ENCODE data around the gene SRBD1. TPM values are rescaled to one million over a fixed set of nuclear protein-coding genes. Genes with fewer than 3 reads are reported as not detected.

The SRBD1 gene
- polyA plus RNA-seq, 3 donors: 5.8 to 9.2 (median 7.0) TPM

GRCh38 chr2:45616658-45617411 is 5.8 kb upstream of the SRBD1 start:
- Histone ChIP-seq H3K4me2 (replicated peaks; ENCODE audit: extremely low read depth, low read length, poor library complexity, severe bottlenecking) (no peak overlapping the region), H3K27ac (ENCODE audit: low read depth in 1 of 2, low read length in 2 of 2) (no peak overlapping the region), H4K20me1 (ENCODE audit: insufficient read depth, low read length) (no peaks in the 10 kb centered on the region), H3K36me3 (replicated peaks in 1 of 2; ENCODE audit: control insufficient read depth in 1 of 2, insufficient read depth in 2 of 2, low read length in 2 of 2) (no peaks in the 10 kb centered on the region), H3K4me3 (replicated peaks in 1 of 3; ENCODE audit: low read depth in 2 of 3, low read length in 3 of 3) (no peak overlapping the region), H3K79me2 (ENCODE audit: insufficient read depth, low read length) (no peaks in the 10 kb centered on the region), H3K4me1 (ENCODE audit: control insufficient read depth in 1 of 2, insufficient read depth in 2 of 2, low read length in 2 of 2) (no peaks in the 10 kb centered on the region), H3K9me3 (replicated peaks in 1 of 2; ENCODE audit: control insufficient read depth in 1 of 2, insufficient read depth in 1 of 2, low read length in 2 of 2) (no peaks in the 10 kb centered on the region), H3K27me3 (ENCODE audit: control insufficient read depth in 2 of 2, insufficient read depth in 2 of 2, low read length in 2 of 2) (no peaks in the 10 kb centered on the region), H3K9ac (ENCODE audit: insufficient read depth, low read length, poor library complexity, severe bottlenecking) (no peak overlapping the region), H2AFZ (ENCODE audit: insufficient read depth, low read depth, low read length, poor library complexity, severe bottlenecking) (no peak overlapping the region)
- DNase-seq: no peak
- no peaks in the 10 kb centered on the region for H3K36me3 Mint-ChIP-seq
- H3K27ac Mint-ChIP-seq: no peak overlapping the region
- H3K4me1 Mint-ChIP-seq: peaks cover 3% of the 10 kb centered on the region
- no peak overlapping the region for H3K4me3 Mint-ChIP-seq
- intact Hi-C loops (cut with micrococcal nuclease): loop anchor here in 1 of 2 donors (10.0 kb wide), 1 partner anchor 1622 kb away; the partner anchor contains the start of gene LRPPRC
- peaks cover 0 to 2% (median 2%) of the 10 kb centered on the region in 3 donors for H3K27me3 Mint-ChIP-seq (ENCODE audit: low read depth in 3 of 3)
- no peaks in the 10 kb centered on the region for H3K9me3 Mint-ChIP-seq
- no CpG with 5 or more reads among the region's 4 CpGs for WGBS (ENCODE audit: insufficient coverage)
- TF ChIP-seq, protein P1, sequence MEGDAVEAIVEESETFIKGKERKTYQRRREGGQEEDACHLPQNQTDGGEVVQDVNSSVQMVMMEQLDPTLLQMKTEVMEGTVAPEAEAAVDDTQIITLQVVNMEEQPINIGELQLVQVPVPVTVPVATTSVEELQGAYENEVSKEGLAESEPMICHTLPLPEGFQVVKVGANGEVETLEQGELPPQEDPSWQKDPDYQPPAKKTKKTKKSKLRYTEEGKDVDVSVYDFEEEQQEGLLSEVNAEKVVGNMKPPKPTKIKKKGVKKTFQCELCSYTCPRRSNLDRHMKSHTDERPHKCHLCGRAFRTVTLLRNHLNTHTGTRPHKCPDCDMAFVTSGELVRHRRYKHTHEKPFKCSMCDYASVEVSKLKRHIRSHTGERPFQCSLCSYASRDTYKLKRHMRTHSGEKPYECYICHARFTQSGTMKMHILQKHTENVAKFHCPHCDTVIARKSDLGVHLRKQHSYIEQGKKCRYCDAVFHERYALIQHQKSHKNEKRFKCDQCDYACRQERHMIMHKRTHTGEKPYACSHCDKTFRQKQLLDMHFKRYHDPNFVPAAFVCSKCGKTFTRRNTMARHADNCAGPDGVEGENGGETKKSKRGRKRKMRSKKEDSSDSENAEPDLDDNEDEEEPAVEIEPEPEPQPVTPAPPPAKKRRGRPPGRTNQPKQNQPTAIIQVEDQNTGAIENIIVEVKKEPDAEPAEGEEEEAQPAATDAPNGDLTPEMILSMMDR (IDR thresholded peaks at IDR 0.05): no peak

GRCh38 chr2:45614871-45615415 is 3.9 kb upstream of the SRBD1 start:
- DNase-seq: no peak
- TF ChIP-seq, protein P1 (IDR thresholded peaks at IDR 0.05): no peak
- Histone ChIP-seq H3K4me2 (replicated peaks; ENCODE audit: extremely low read depth, low read length, poor library complexity, severe bottlenecking) (no peak overlapping the region), H4K20me1 (ENCODE audit: insufficient read depth, low read length) (no peaks in the 10 kb centered on the region), H3K4me3 (replicated peaks in 1 of 3; ENCODE audit: low read depth in 2 of 3, low read length in 3 of 3) (no peak overlapping the region), H3K79me2 (ENCODE audit: insufficient read depth, low read length) (peaks cover 1% of the 10 kb centered on the region), H3K9me3 (replicated peaks in 1 of 2; ENCODE audit: control insufficient read depth in 1 of 2, insufficient read depth in 1 of 2, low read length in 2 of 2) (no peaks in the 10 kb centered on the region), H2AFZ (ENCODE audit: insufficient read depth, low read depth, low read length, poor library complexity, severe bottlenecking) (no peak overlapping the region), H3K27ac (ENCODE audit: low read depth in 1 of 2, low read length in 2 of 2) (no peak overlapping the region), H3K4me1 (ENCODE audit: control insufficient read depth in 1 of 2, insufficient read depth in 2 of 2, low read length in 2 of 2) (peaks cover 10 to 11% of the 10 kb centered on the region in 2 donors), H3K27me3 (ENCODE audit: control insufficient read depth in 2 of 2, insufficient read depth in 2 of 2, low read length in 2 of 2) (no peaks in the 10 kb centered on the region), H3K9ac (ENCODE audit: insufficient read depth, low read length, poor library complexity, severe bottlenecking) (no peak overlapping the region), H3K36me3 (replicated peaks in 1 of 2; ENCODE audit: control insufficient read depth in 1 of 2, insufficient read depth in 2 of 2, low read length in 2 of 2) (no peaks in the 10 kb centered on the region)
- Mint-ChIP-seq H3K27ac (no peak overlapping the region), H3K36me3 (no peaks in the 10 kb centered on the region), H3K4me3 (no peak overlapping the region), H3K4me1 (peaks cover 10% of the 10 kb centered on the region), H3K27me3 (ENCODE audit: low read depth in 3 of 3) (peaks cover 0 to 2% (median 0%) of the 10 kb centered on the region in 3 donors), H3K9me3 (no peaks in the 10 kb centered on the region)
- WGBS (ENCODE audit: insufficient coverage): 40% methylated on average over 1 of the region's 3 CpGs
- intact Hi-C loops (cut with micrococcal nuclease): loop anchor here in 1 of 2 donors (10.0 kb wide), 1 partner anchor 1620 kb away; the partner anchor contains the start of gene LRPPRC
